HG03558 (cell line): ENCODE measurements around the gene FBXW7.

Experiments used
- ATAC-seq: cut with Tn5 transposase; IDR thresholded peaks from one replicate; pipeline ENCODE4 v1.9.1; 2021; ENCODE audit warnings: moderate number of reproducible peaks; ENCODE audit not compliant: unreplicated experiment; ENCODE audit errors: extremely low read depth

FBXW7 gene

GRCh38 chr4:152352215-152352614 lies 183.7 kb downstream of the FBXW7 start:
- ATAC-seq, result no peak

GRCh38 chr4:152351080-152351479 lies 184.8 kb downstream of the FBXW7 start:
- no peak for ATAC-seq

- no peak for ATAC-seq
These were observed 187.2 kb downstream of the FBXW7 start for GRCh38 chr4:152348670-152349069.

GRCh38 chr4:152346979-152347378 lies 188.9 kb downstream of the FBXW7 start:
- ATAC-seq, result no peak

- no peak for ATAC-seq
These were observed 189.4 kb downstream of the FBXW7 start for GRCh38 chr4:152346526-152346925.

GRCh38 chr4:152344001-152344400 lies 191.9 kb downstream of the FBXW7 start:
- no peak for ATAC-seq

GRCh38 chr4:152342293-152342692 lies 193.6 kb downstream of the FBXW7 start:
- no peak for ATAC-seq

- no peak for ATAC-seq
These were observed 195.1 kb downstream of the FBXW7 start for GRCh38 chr4:152340818-152341217.

- no peak for ATAC-seq
These were observed 196.3 kb downstream of the FBXW7 start for GRCh38 chr4:152339576-152339975.

GRCh38 chr4:152334931-152335330 lies 201.0 kb downstream of the FBXW7 start:
- no peak for ATAC-seq

GRCh38 chr4:152331042-152331441 lies 204.8 kb downstream of the FBXW7 start:
- ATAC-seq, result no peak

GRCh38 chr4:152328582-152328981 lies 207.3 kb downstream of the FBXW7 start:
- ATAC-seq, result no peak

- ATAC-seq, result no peak
These were observed 208.1 kb downstream of the FBXW7 start for GRCh38 chr4:152327606-152328453.

GRCh38 chr4:152325831-152326230 lies 210.1 kb downstream of the FBXW7 start:
- no peak for ATAC-seq

- no peak for ATAC-seq
These were observed 212.7 kb downstream of the FBXW7 start for GRCh38 chr4:152323221-152323620.

GRCh38 chr4:152322656-152323055 lies 213.2 kb downstream of the FBXW7 start:
- ATAC-seq, result no peak

- ATAC-seq, result no peak
These were observed 214.0 kb downstream of the FBXW7 start for GRCh38 chr4:152321923-152322322.

- no peak for ATAC-seq
These were observed 214.5 kb downstream of the FBXW7 start for GRCh38 chr4:152321398-152321797.

- no peak for ATAC-seq
These were observed 218.9 kb downstream of the FBXW7 start for GRCh38 chr4:152316969-152317368.

- ATAC-seq, result no peak
These were observed 225.6 kb downstream of the FBXW7 start for GRCh38 chr4:152310257-152310656.

GRCh38 chr4:152309418-152309817 lies 226.5 kb downstream of the FBXW7 start:
- no peak for ATAC-seq

- no peak for ATAC-seq
These were observed 226.9 kb downstream of the FBXW7 start for GRCh38 chr4:152308951-152309350.
